ENCODE measurements around the gene FNDC3B. TPM values are rescaled to one million over a fixed set of nuclear protein-coding genes. Genes with fewer than 3 reads are reported as not detected.

FNDC3B gene
- total and polyA plus RNA-seq, 2 of the 8 experiments (the other 6 are each of a cell fraction or from before 2014, with no cell fraction given) = 14.1 to 44.4 TPM

DNA sequence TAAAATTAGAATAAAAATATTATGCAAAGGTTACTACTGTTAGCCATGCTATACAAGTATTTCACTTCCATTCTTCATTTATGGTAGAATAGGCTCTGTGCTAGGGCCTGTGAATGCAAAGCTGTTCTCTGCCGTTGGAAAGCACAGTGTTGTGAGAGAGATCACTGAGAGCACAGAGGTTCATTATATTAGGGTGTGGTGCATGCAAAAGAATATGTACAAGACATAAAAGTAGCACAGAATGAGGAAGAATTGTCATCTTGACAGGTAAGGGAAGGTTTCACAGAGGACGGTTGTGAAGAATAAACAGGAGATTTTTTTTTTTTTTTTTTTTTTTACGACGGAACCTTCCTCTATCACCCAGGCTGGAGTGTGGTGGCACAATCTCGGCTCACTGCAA is 25.2 kb upstream of the FNDC3B start:
- H3K4me1 ChIP-seq (replicated peaks in 1 of 4; ENCODE audit: control insufficient read depth in 3 of 4, insufficient read depth in 4 of 4, low read length in 3 of 4) = peaks cover 0 to 6% (median 5%) of the 10 kb centered on the region in 4 experiments; a peak in 3 of 7 replicates
- H2BK15ac ChIP-seq (ENCODE audit: low read length) = no peak overlapping the region
- no peak overlapping the region for H3K4me2 ChIP-seq (ENCODE audit: insufficient read depth in 1 of 2, low read depth in 2 of 2, low read length in 2 of 2)
- no peaks in the 10 kb centered on the region for H3K79me2 ChIP-seq (ENCODE audit: control insufficient read depth in 1 of 2, insufficient read depth in 2 of 2, low read length in 2 of 2)
- WGBS, 2 experiments (ENCODE audit: extremely low coverage in 1 of 2, insufficient coverage in 1 of 2, insufficient read length in 1 of 2, insufficient replicate concordance in 2 of 2, low coverage in 1 of 2, low lambda C conversion rate in 2 of 2, missing lambda C conversion rate in 1 of 2) = 67% methylated on average over 3 of the region's 5 CpGs; no CpG with 5 or more reads in 1 of the 2 experiments
- H3K56ac ChIP-seq (replicated peaks; ENCODE audit: insufficient read length, low read depth, low read length) = no peak overlapping the region
- H3K4ac ChIP-seq (replicated peaks; ENCODE audit: insufficient read length, low read depth, low read length) = no peak overlapping the region
- H3K9me3 ChIP-seq (ENCODE audit: insufficient read depth in 2 of 2, low read depth in 1 of 2, low read length in 1 of 2) = no peaks in the 10 kb centered on the region; a peak in 1 of 4 replicates
- no peak overlapping the region for H2BK5ac ChIP-seq (ENCODE audit: low read depth, low read length)
- no peak overlapping the region for H4K8ac ChIP-seq (ENCODE audit: extremely low read depth, insufficient read depth, low read length)
- H4K91ac ChIP-seq (replicated peaks; ENCODE audit: insufficient read length, low read length) = no peak overlapping the region
- H3K36me3 ChIP-seq (ENCODE audit: control insufficient read depth in 2 of 4, insufficient read depth in 4 of 4, low read length in 3 of 4) = no peaks in the 10 kb centered on the region
- H3K9ac ChIP-seq (replicated peaks in 1 of 4; ENCODE audit: extremely low read depth in 1 of 4, low read depth in 3 of 4, low read length in 3 of 4) = no peak overlapping the region
- no peak overlapping the region for H2AK5ac ChIP-seq (ENCODE audit: low read depth, low read length)
- H3K23ac ChIP-seq (ENCODE audit: insufficient read length) = no peak overlapping the region
- ChIA-PET CTCF (ENCODE audit: partially characterized antibody) (interaction anchor here (2.0 kb wide), 1 partner anchor 241 kb away, joined by 5 read pairs; no protein-coding TSS in a partner anchor), POLR2A (ENCODE audit: partially characterized antibody) (interaction anchor here (1.0 to 1.8 kb wide), 2 partner anchors 27 to 146 kb away, joined by 3 to 5 read pairs; no protein-coding TSS in a partner anchor)
- H2BK20ac ChIP-seq (ENCODE audit: low read length) = no peak overlapping the region
- DNase-seq (ENCODE audit: low read depth in 1 of 2, low spot score in 2 of 2) (no peak), FAIRE-seq (no peak)
- H3K4me3 ChIP-seq (ENCODE audit: extremely low read depth in 1 of 4, insufficient read depth in 2 of 4, low read depth in 3 of 4, low read length in 4 of 4) = no peak overlapping the region
- H4K20me1 ChIP-seq (replicated peaks in 1 of 2; ENCODE audit: control insufficient read depth in 1 of 2, insufficient read depth in 2 of 2, low read length in 2 of 2) = no peaks in the 10 kb centered on the region
- H2AFZ ChIP-seq (ENCODE audit: low read length) = no peak overlapping the region
- H3K18ac ChIP-seq (ENCODE audit: extremely low read depth, low read length) = no peak overlapping the region
- no peaks in the 10 kb centered on the region for H3K27me3 ChIP-seq (replicated peaks in 1 of 4; ENCODE audit: control insufficient read depth in 3 of 4, extremely low read depth in 1 of 4, insufficient read depth in 3 of 4, low read length in 3 of 4)
- no peak for TF ChIP-seq BACH1 (IDR thresholded peaks at IDR 0.05; ENCODE audit: low read length)
- no peak overlapping the region for H3K14ac ChIP-seq (ENCODE audit: insufficient read length)
- H3K27ac ChIP-seq (ENCODE audit: low read depth, low read length) = no peak overlapping the region
- no peaks in the 10 kb centered on the region for H3K79me1 ChIP-seq (ENCODE audit: low read depth, low read length)
- no peak overlapping the region for H4K5ac ChIP-seq (ENCODE audit: insufficient read length, low read depth, low read length)
- no peak overlapping the region for H2BK120ac ChIP-seq (replicated peaks; ENCODE audit: low read depth, low read length)
- no peaks in the 10 kb centered on the region for H3K23me2 ChIP-seq (ENCODE audit: low read depth, low read length)
- no peak overlapping the region for H2BK12ac ChIP-seq (ENCODE audit: low read depth, low read length)
